A673 (cell line): Measurements from ENCODE around the gene MINAR1. TPM values are rescaled to one million over a fixed set of nuclear protein-coding genes. Genes with fewer than 3 reads are reported as not detected.

ENCODE experiments used
- Bru-seq: library from RNA; stranded (reverse); fragments of 400-500 nt; gene quantifications from one replicate; lab custom pipeline; 2021; lab: Mats Ljungman, UMichigan
- BruChase-seq, 2 experiments: library from RNA; stranded (reverse); fragments of 400-500 nt; gene quantifications; one replicate each; lab custom pipeline; 2021; lab: Mats Ljungman, UMichigan
- BruUV-seq: library from RNA; stranded (reverse); fragments of 400-500 nt; replicated peaks from 2 replicates; lab custom pipeline; 2021; lab: Mats Ljungman, UMichigan
- CTCF ChIA-PET: fragments of 300-600 bp; sonication (Branson Sonifier 250); formaldehyde crosslinking; loops from one replicate; lab custom pipeline; 2022; ENCODE audit warnings: antibody characterized with exemption; lab: Charles Lee
- POLR2A ChIA-PET: fragments of 300-600 bp; sonication (Branson Sonifier 250); formaldehyde crosslinking; loops from one replicate; lab custom pipeline; 2022; ENCODE audit warnings: antibody characterized with exemption; ENCODE audit not compliant: low non-redundant PET; lab: Charles Lee
- DNase-seq: peaks from one replicate; pipeline ENCODE4 v3.0.0-alpha.2; 2015; ENCODE audit warnings: low spot score
- H3K27ac ChIP-seq: fragments of 200-600 bp; sonication (generic); 2 replicates; pipeline ENCODE4 v1.5.1; 2016; ENCODE audit warnings: mixed run types, low read depth, mild to moderate bottlenecking, mixed read lengths, antibody characterized with exemption, low read length; ENCODE audit not compliant: poor library complexity, severe bottlenecking
- H3K27me3 ChIP-seq: fragments of 200-600 bp; sonication (generic); replicated peaks from 2 replicates; pipeline ENCODE4 v1.6.1; 2017; ENCODE audit warnings: mixed run types, low read depth, mild to moderate bottlenecking, mixed read lengths, antibody characterized with exemption, low read length; ENCODE audit not compliant: insufficient read depth, poor library complexity
- H3K36me3 ChIP-seq: fragments of 200-600 bp; sonication (generic); 2 replicates; pipeline ENCODE4 v1.6.1; 2016; ENCODE audit warnings: mixed run types, mild to moderate bottlenecking, mixed read lengths, antibody characterized with exemption, low read length; ENCODE audit not compliant: insufficient read depth, poor library complexity, severe bottlenecking
- H3K4me1 ChIP-seq: fragments of 200-600 bp; sonication (generic); 2 replicates; pipeline ENCODE4 v1.6.1; 2017; ENCODE audit warnings: mixed run types, mild to moderate bottlenecking, mixed read lengths, antibody characterized with exemption, low read length; ENCODE audit not compliant: insufficient read depth, poor library complexity, severe bottlenecking
- H3K4me3 ChIP-seq: fragments of 200-600 bp; sonication (generic); 2 replicates; pipeline ENCODE4 v1.5.1; 2016; ENCODE audit warnings: low read depth, mixed run types, mild to moderate bottlenecking, mixed read lengths, low read length; ENCODE audit not compliant: poor library complexity, severe bottlenecking
- H3K9me3 ChIP-seq: fragments of 200-600 bp; sonication (generic); 2 replicates; pipeline ENCODE4 v1.6.1; 2016; ENCODE audit warnings: mixed run types, low read depth, mild to moderate bottlenecking, mixed read lengths, antibody characterized with exemption, low read length; ENCODE audit not compliant: poor library complexity, severe bottlenecking
- CTCF ChIP-seq: fragments of 300-800, 200-600 bp; sonication (generic); conservative IDR thresholded peaks from 2 replicates; pipeline ENCODE4 v1.5.1; 2017; ENCODE audit warnings: low read depth, mild to moderate bottlenecking, antibody characterized with exemption, low read length, moderate library complexity, mixed read lengths
- EZH2 ChIP-seq: fragments of 200-600 bp; sonication (generic); IDR thresholded peaks from 2 replicates; pipeline ENCODE4 v1.6.1; 2017; ENCODE audit warnings: borderline replicate concordance, low read depth, mild to moderate bottlenecking, mixed read lengths, antibody characterized with exemption, low read length; ENCODE audit not compliant: poor library complexity, severe bottlenecking
- intact Hi-C: fragments of 100-400 bp; cut with micrococcal nuclease; formaldehyde crosslinking; loops from one replicate; pipeline ENCODE4 v1.10.0; 2022; ENCODE audit not compliant: unreplicated experiment
- long read RNA-seq: library from polyadenylated mRNA; stranded (forward); transcript quantifications from one replicate; pipeline ENCODE4 v2.0.0, GENCODE V29; 2022
- total RNA-seq: library from RNA; stranded (reverse); gene quantifications from 2 replicates; pipeline ENCODE4 v1.2.3, GENCODE V29; 2021

The MINAR1 gene
- total RNA-seq = 1.2 and 1.6 TPM in 2 replicates
- percentile 42 among the genes with signal in this experiment for Bru-seq, nascent RNA
- percentile 45 among the genes with signal in this experiment for BruChase-seq, experiment 1, labeled RNA remaining after a 2-hour chase
- BruChase-seq, experiment 2, labeled RNA remaining after a 6-hour chase = percentile 51 among the genes with signal in this experiment
- long read RNA-seq = 0 reads

- H3K4me1 ChIP-seq = peaks cover 11% of the 10 kb centered on the region
- BruUV-seq = no TSS peak
- peak within 1 kb of the TSS; percentile 50 for H3K4me3 ChIP-seq
- ChIA-PET CTCF (no interaction called here), POLR2A (no interaction called here)
- H3K36me3 ChIP-seq = no peaks in the 10 kb centered on the region
- H3K9me3 ChIP-seq = no peaks in the 10 kb centered on the region
- intact Hi-C loops = no loop called here
- DNase-seq = peak; percentile 46
- peaks cover 63% of the 10 kb centered on the region for H3K27me3 ChIP-seq
- 0 out of 2 replicates have a peak, but pooled peaks have one; percentile 9 for TF ChIP-seq CTCF
- no peak for TF ChIP-seq EZH2
- H3K27ac ChIP-seq = no peak within 1 kb of the TSS
These were observed at the start of gene MINAR1 for GRCh38 chr15:79431636-79432344. Gene MINAR1 (plus strand): TSS chr15:79432336. CDS start chr15:79456148, 23,812 bp downstream.

- no peak for TF ChIP-seq CTCF
These were observed 37.9 kb upstream of the MINAR1 start for GRCh38 chr15:79394231-79394630.

GRCh38 chr15:79396850-79397249, 35.3 kb upstream of the MINAR1 start:
- no peak for TF ChIP-seq EZH2
- TF ChIP-seq CTCF = no peak
- POLR2A ChIA-PET = no interaction called here
- CTCF ChIA-PET = no interaction called here

More at GRCh38 chr15:79394231-79394630, 37.9 kb upstream of the MINAR1 start:
- Histone ChIP-seq H3K9me3 (no peaks in the 10 kb centered on the region), H3K4me3 (no peak overlapping the region), H3K27ac (no peak overlapping the region), H3K4me1 (no peaks in the 10 kb centered on the region), H3K36me3 (no peaks in the 10 kb centered on the region), H3K27me3 (no peaks in the 10 kb centered on the region)
- ChIA-PET CTCF (no interaction called here), POLR2A (no interaction called here)
- DNase-seq = no peak
- intact Hi-C loops = no loop called here
- no TSS peak for BruUV-seq

More at GRCh38 chr15:79396850-79397249, 35.3 kb upstream of the MINAR1 start:
- DNase-seq = no peak
- intact Hi-C loops = no loop called here
- no TSS peak for BruUV-seq
- Histone ChIP-seq H3K9me3 (no peaks in the 10 kb centered on the region), H3K4me3 (no peak overlapping the region), H3K27me3 (no peaks in the 10 kb centered on the region), H3K4me1 (no peaks in the 10 kb centered on the region), H3K27ac (no peak overlapping the region), H3K36me3 (no peaks in the 10 kb centered on the region)
